Hematopoietic multipotent progenitor cell treated with erythropoietin and hydrocortisone succinate and interleukin-3 and kit ligand, for 17 days (in vitro differentiated cells): ENCODE measurements around the gene CELF2.

Experiments used
- DNase-seq: peaks from one replicate; pipeline ENCODE4 v3.0.0-alpha.2; 2015; ENCODE audit warnings: low spot score

The CELF2 gene

GRCh38 chr10:11154849-11155498 lies 137.3 kb downstream of the CELF2 start:
- no peak for DNase-seq

- DNase-seq: no peak
Measured at GRCh38 chr10:11156480-11156879, 138.8 kb downstream of the CELF2 start.

GRCh38 chr10:11157292-11158076 lies 139.8 kb downstream of the CELF2 start:
- no peak for DNase-seq

GRCh38 chr10:11158080-11158479 lies 140.4 kb downstream of the CELF2 start:
- DNase-seq: no peak

GRCh38 chr10:11159543-11160215 lies 142.0 kb downstream of the CELF2 start:
- no peak for DNase-seq

- DNase-seq: no peak
Measured at GRCh38 chr10:11161096-11161495, 143.4 kb downstream of the CELF2 start.

GRCh38 chr10:11161910-11162309 lies 144.2 kb downstream of the CELF2 start:
- DNase-seq: no peak

- no peak for DNase-seq
Measured at GRCh38 chr10:11162828-11163599, 145.3 kb downstream of the CELF2 start.

GRCh38 chr10:11163780-11164550 lies 146.3 kb downstream of the CELF2 start:
- DNase-seq: no peak

- no peak for DNase-seq
Measured at GRCh38 chr10:11164551-11164802, 146.8 kb downstream of the CELF2 start.

GRCh38 chr10:11164803-11165590 lies 147.3 kb downstream of the CELF2 start:
- no peak for DNase-seq

- no peak for DNase-seq
Measured at GRCh38 chr10:11165591-11166543, 148.2 kb downstream of the CELF2 start.

- no peak for DNase-seq
Measured at GRCh38 chr10:11166550-11166949, 148.9 kb downstream of the CELF2 start.

GRCh38 chr10:11167233-11167966 lies 149.7 kb downstream of the CELF2 start:
- no peak for DNase-seq

GRCh38 chr10:11168423-11169090 lies 150.9 kb downstream of the CELF2 start:
- no peak for DNase-seq

- no peak for DNase-seq
Measured at GRCh38 chr10:11169976-11170375, 152.3 kb downstream of the CELF2 start.

GRCh38 chr10:11170574-11170973 lies 152.9 kb downstream of the CELF2 start:
- DNase-seq: no peak

- no peak for DNase-seq
Measured at GRCh38 chr10:11170993-11171851, 153.6 kb downstream of the CELF2 start.
